Osteocyte (in vitro differentiated cells): ENCODE results near the gene TBX4. TPM values are rescaled to one million over a fixed set of nuclear protein-coding genes. Genes with fewer than 3 reads are reported as not detected.

ENCODE experiments used
- DNase-seq: peaks from one replicate; pipeline ENCODE4 v3.0.0; 2021; ENCODE audit warnings: mixed read lengths; ENCODE audit not compliant: unreplicated experiment; ENCODE audit errors: extremely low spot score
- H3K27ac Mint-ChIP-seq: one replicate; pipeline ENCODE4 v1.8.0; 2021; ENCODE audit warnings: mild to moderate bottlenecking, mixed read lengths; ENCODE audit not compliant: unreplicated experiment
- H3K27me3 Mint-ChIP-seq: one replicate; pipeline ENCODE4 v1.8.0; 2021; ENCODE audit warnings: mixed read lengths; ENCODE audit not compliant: unreplicated experiment
- H3K36me3 Mint-ChIP-seq: one replicate; pipeline ENCODE4 v1.8.0; 2021; ENCODE audit warnings: mixed read lengths; ENCODE audit not compliant: unreplicated experiment
- H3K4me1 Mint-ChIP-seq: one replicate; pipeline ENCODE4 v1.8.0; 2021; ENCODE audit warnings: mixed read lengths; ENCODE audit not compliant: unreplicated experiment
- H3K4me3 Mint-ChIP-seq: one replicate; pipeline ENCODE4 v1.8.0; 2021; ENCODE audit warnings: mild to moderate bottlenecking, moderate library complexity, mixed read lengths; ENCODE audit not compliant: unreplicated experiment
- H3K9me3 Mint-ChIP-seq: one replicate; pipeline ENCODE4 v1.8.0; 2021; ENCODE audit warnings: mixed read lengths; ENCODE audit not compliant: unreplicated experiment
- CTCF ChIP-seq: fragments of 200-600 bp; sonication (generic); IDR thresholded peaks from 2 replicates; pipeline ENCODE4 v1.5.0; 2021; ENCODE audit warnings: antibody characterized with exemption, mild to moderate bottlenecking, moderate library complexity
- total RNA-seq: library from RNA; stranded (reverse); gene quantifications from 2 replicates; pipeline ENCODE4 v1.2.1, GENCODE V29; 2021

TBX4 gene
- total RNA-seq, 1 donor from 2014 or later: not detected

GRCh38 chr17:61408151-61409041 lies 43.8 kb upstream of the TBX4 start:
- peaks cover 9% of the 10 kb centered on the region for H3K36me3 Mint-ChIP-seq
- H3K27ac Mint-ChIP-seq: no peak overlapping the region
- H3K4me3 Mint-ChIP-seq: peak overlapping the region; percentile 60
- TF ChIP-seq CTCF: no peak
- no peaks in the 10 kb centered on the region for H3K9me3 Mint-ChIP-seq
- no peak for DNase-seq
- peaks cover 18% of the 10 kb centered on the region for H3K4me1 Mint-ChIP-seq
- H3K27me3 Mint-ChIP-seq: no peaks in the 10 kb centered on the region

- TF ChIP-seq CTCF: peak; percentile 60
- Mint-ChIP-seq H3K27me3 (no peaks in the 10 kb centered on the region), H3K4me1 (peaks cover 19% of the 10 kb centered on the region), H3K9me3 (no peaks in the 10 kb centered on the region), H3K4me3 (peak overlapping the region; percentile 71), H3K36me3 (peaks cover 2% of the 10 kb centered on the region), H3K27ac (no peak overlapping the region)
- no peak for DNase-seq
Measured at GRCh38 chr17:61409301-61410112, 42.7 kb upstream of the TBX4 start.

GRCh38 chr17:61410141-61411010 lies 41.8 kb upstream of the TBX4 start:
- Mint-ChIP-seq H3K27me3 (no peaks in the 10 kb centered on the region), H3K9me3 (no peaks in the 10 kb centered on the region), H3K4me3 (peak overlapping the region; percentile 55), H3K4me1 (peaks cover 19% of the 10 kb centered on the region), H3K36me3 (peaks cover 2% of the 10 kb centered on the region), H3K27ac (peak overlapping the region; percentile 34)
- TF ChIP-seq CTCF: peak; percentile 45
- DNase-seq: no peak

GRCh38 chr17:61411011-61411260 lies 41.3 kb upstream of the TBX4 start:
- Mint-ChIP-seq H3K36me3 (peaks cover 2% of the 10 kb centered on the region), H3K4me3 (no peak overlapping the region), H3K27me3 (no peaks in the 10 kb centered on the region), H3K27ac (no peak overlapping the region), H3K9me3 (no peaks in the 10 kb centered on the region), H3K4me1 (peaks cover 22% of the 10 kb centered on the region)
- TF ChIP-seq CTCF: no peak
- no peak for DNase-seq
